ENCODE data around the gene EHMT1.

- no peak for TF ChIP-seq CTCF (IDR thresholded peaks at IDR 0.05)
- TF ChIP-seq RXRA (IDR thresholded peaks at IDR 0.05; ENCODE audit: borderline replicate concordance, low read depth): no peak
Measured at GRCh38 chr9:137875354-137875753, 256.5 kb downstream of the EHMT1 start.
